Aorta (tissue), 5 donors: ENCODE measurements around the gene BACH2. TPM values are rescaled to one million over a fixed set of nuclear protein-coding genes. Genes with fewer than 3 reads are reported as not detected.
"Not testable (repeated sequence)": the region's sequence is repeated elsewhere in the genome, so short reads cannot be mapped to it uniquely, and the experiment has no call there.

Experiments used
- ATAC-seq: fragments of 200-7000 bp; cut with Tn5 transposase; one replicate; pipeline ENCODE4 v1.9.1; 2022; ENCODE audit warnings: moderate library complexity; ENCODE audit not compliant: low FRiP score
- DNase-seq, 2 donors: peaks; one replicate each; pipeline ENCODE4 v3.0.0-alpha.2; 2020
- H3K27ac ChIP-seq, 2 donors: one replicate each; pipeline ENCODE4 v1.5.1; 2013; ENCODE audit warnings: low read length in 2 of 2, mild to moderate bottlenecking in 2 of 2, moderate library complexity in 2 of 2, control low read depth in 1 of 2, inconsistent platforms in 1 of 2, low read depth in 1 of 2
- H3K27me3 ChIP-seq, 2 donors: one replicate each; pipeline ENCODE4 v1.6.1; 2013; ENCODE audit warnings: control low read depth in 1 of 2, low read length in 1 of 2, mild to moderate bottlenecking in 1 of 2, moderate library complexity in 1 of 2; ENCODE audit not compliant: insufficient read depth in 2 of 2, control insufficient read depth in 1 of 2
- H3K36me3 ChIP-seq, 2 donors: one replicate each; pipeline ENCODE4 v1.6.1; 2013; ENCODE audit warnings: control low read depth in 1 of 2, low read length in 1 of 2, mild to moderate bottlenecking in 1 of 2; ENCODE audit not compliant: insufficient read depth in 2 of 2, control insufficient read depth in 1 of 2
- H3K4me1 ChIP-seq, 2 donors: one replicate each; pipeline ENCODE4 v1.6.1; 2013; ENCODE audit warnings: low read length in 2 of 2, control low read depth in 1 of 2, mild to moderate bottlenecking in 1 of 2, moderate library complexity in 1 of 2; ENCODE audit not compliant: insufficient read depth in 2 of 2, control insufficient read depth in 1 of 2
- H3K4me3 ChIP-seq, 2 donors: one replicate each; pipeline ENCODE4 v1.5.1; 2013; ENCODE audit warnings: low read length in 2 of 2, control low read depth in 1 of 2, mild to moderate bottlenecking in 1 of 2
- H3K9me3 ChIP-seq: one replicate; pipeline ENCODE4 v1.6.1; 2013; ENCODE audit warnings: mild to moderate bottlenecking, low read length; ENCODE audit not compliant: control insufficient read depth
- WGBS, 2 donors: extraction: QIAGEN DNeasy Blood & Tissue Kit; methylation state at CpG; one replicate each; pipeline ENCODE4 v1.1.7; 2013; 5-methylcytosine and 5-hydroxymethylcytosine counted together
- intact Hi-C, 2 donors: fragments of 100-400 bp; cut with DNase I; formaldehyde crosslinking; loops; one replicate each; pipeline versions ENCODE4 v1.14.2 to v1.15.0; 2022
- polyA plus RNA-seq, 2 donors: library from polyadenylated mRNA; stranded (reverse); fragments of 200-250 nt; gene quantifications; one replicate each; pipeline ENCODE4 v1.2.3, GENCODE V29; 2013
- total RNA-seq, 2 donors: library from RNA; stranded (reverse); fragmentation: NEBNext Ultra II Directional; extraction: Animal tissue kit (Norgen Biotek cat#: 25700); gene quantifications; one replicate each; pipeline ENCODE4 v1.2.1, GENCODE V29; 2021
- donor health status: healthy with polysubstance abuse.
- donor health status: Bipolar disorder and iron deficiency.
- donor health status: DM: no; HTN: no; CAD: no.
- donor health status: DM: no; HTN: no; CAD: no.
- donor health status: DM: yes; HTN: yes; CAD: no.

The BACH2 gene
- total and polyA plus RNA-seq, 4 donors, result 0.36 to 22.2 (median 6.1) TPM

GRCh38 chr6:90288404-90288803, 8.2 kb downstream of the BACH2 start:
- Histone ChIP-seq H3K9me3 (no peaks in the 10 kb centered on the region), H3K27me3 (no peaks in the 10 kb centered on the region), H3K4me3 (no peak overlapping the region), H3K36me3 (no peaks in the 10 kb centered on the region), H3K4me1 (peaks cover 3 to 5% of the 10 kb centered on the region in 2 donors), H3K27ac (no peak overlapping the region)
- ATAC-seq, result no peak
- no peak for DNase-seq
- 85 to 88% methylated on average over 1 of the region's 1 CpG for WGBS, 2 donors
- intact Hi-C loops, result loop anchor here in 1 of 2 donors (5.0 kb wide), 2 partner anchors 71 to 189 kb away; no protein-coding TSS in a partner anchor

- Histone ChIP-seq H3K4me1 (peaks cover 3 to 5% of the 10 kb centered on the region in 2 donors), H3K36me3 (no peaks in the 10 kb centered on the region), H3K27ac (no peak overlapping the region), H3K27me3 (no peaks in the 10 kb centered on the region), H3K4me3 (no peak overlapping the region), H3K9me3 (no peaks in the 10 kb centered on the region)
- intact Hi-C loops, result loop anchor here in 1 of 2 donors (5.0 kb wide), 2 partner anchors 70 to 190 kb away; no protein-coding TSS in a partner anchor
- DNase-seq, result no peak
- no peak for ATAC-seq
- 94 to 97% methylated on average over 4 of the region's 4 CpGs for WGBS, 2 donors
Observed at GRCh38 chr6:90286884-90287488, 9.7 kb downstream of the BACH2 start.

- WGBS, 2 donors, result 29 to 31% methylated on average over 9 of the region's 9 CpGs
- Histone ChIP-seq H3K27ac (no peak overlapping the region), H3K4me1 (peaks cover 3% of the 10 kb centered on the region in 2 donors), H3K27me3 (no peaks in the 10 kb centered on the region), H3K4me3 (no peak overlapping the region), H3K36me3 (no peaks in the 10 kb centered on the region), H3K9me3 (no peaks in the 10 kb centered on the region)
- ATAC-seq, result peak; percentile 95
- intact Hi-C loops, result loop anchor here (1.0 to 5.0 kb wide), 3 partner anchors 66 to 192 kb away; no protein-coding TSS in a partner anchor
- DNase-seq, result peak; percentile 90 to 92
Observed at GRCh38 chr6:90285611-90286381, 10.8 kb downstream of the BACH2 start.

- WGBS, 2 donors, result 29% methylated on average over 4 of the region's 4 CpGs
- no peak for DNase-seq
- Histone ChIP-seq H3K36me3 (no peaks in the 10 kb centered on the region), H3K27me3 (no peaks in the 10 kb centered on the region), H3K4me1 (peaks cover 0 to 3% of the 10 kb centered on the region in 2 donors), H3K4me3 (no peak overlapping the region), H3K9me3 (no peaks in the 10 kb centered on the region), H3K27ac (peak overlapping the region in 1 of 2 donors; percentile 36)
- no peak for ATAC-seq
- intact Hi-C loops, result loop anchor here (1.0 to 5.0 kb wide), 3 partner anchors 66 to 192 kb away; no protein-coding TSS in a partner anchor
Observed at GRCh38 chr6:90285042-90285481, 11.6 kb downstream of the BACH2 start.

- WGBS, 2 donors, result 44 to 45% methylated on average over 11 of the region's 11 CpGs
- Histone ChIP-seq H3K36me3 (no peaks in the 10 kb centered on the region), H3K27me3 (no peaks in the 10 kb centered on the region), H3K4me3 (peak overlapping the region in 1 of 2 donors; percentile 11), H3K9me3 (no peaks in the 10 kb centered on the region), H3K4me1 (peaks cover 0 to 3% of the 10 kb centered on the region in 2 donors), H3K27ac (peak overlapping the region in 1 of 2 donors; percentile 28)
- peak; percentile 70 for ATAC-seq
- intact Hi-C loops, result loop anchor here (1.0 to 5.0 kb wide), 4 partner anchors 47 to 193 kb away; no protein-coding TSS in a partner anchor
- DNase-seq, result no peak
Observed at GRCh38 chr6:90284236-90285041, 12.2 kb downstream of the BACH2 start.

GRCh38 chr6:90282265-90282664, 14.4 kb downstream of the BACH2 start:
- not testable (repeated sequence) for H3K27me3 ChIP-seq, H3K27ac ChIP-seq, H3K4me3 ChIP-seq, H3K9me3 ChIP-seq, H3K36me3 ChIP-seq, DNase-seq, H3K4me1 ChIP-seq, ATAC-seq
- 96% methylated on average over 6 of the region's 6 CpGs for whole genome bisulfite sequencing, 2 donors
- intact Hi-C loops, result loop anchor here in 1 of 2 donors (5.0 kb wide), 1 partner anchor 45 kb away; no protein-coding TSS in a partner anchor

- H3K36me3 ChIP-seq, result no peaks in the 10 kb centered on the region
- H3K9me3 ChIP-seq, result no peaks in the 10 kb centered on the region
- 77 to 83% methylated on average over 4 of the region's 4 CpGs for WGBS, 2 donors
- no peak overlapping the region for H3K27ac ChIP-seq
- intact Hi-C loops, result no loop called here
- DNase-seq, result no peak
- H3K4me3 ChIP-seq, result no peak overlapping the region
- H3K4me1 ChIP-seq, result no peaks in the 10 kb centered on the region
- no peak for ATAC-seq
- no peaks in the 10 kb centered on the region for H3K27me3 ChIP-seq
Observed at GRCh38 chr6:90278129-90278528, 18.5 kb downstream of the BACH2 start.

GRCh38 chr6:90277302-90278011, 19.2 kb downstream of the BACH2 start:
- WGBS, 2 donors, result 49 to 63% methylated on average over 6 of the region's 6 CpGs
- DNase-seq, result no peak
- no peaks in the 10 kb centered on the region for H3K9me3 ChIP-seq
- no peak for ATAC-seq
- H3K27me3 ChIP-seq, result no peaks in the 10 kb centered on the region
- H3K36me3 ChIP-seq, result peaks cover 0 to 2% of the 10 kb centered on the region in 2 donors
- H3K27ac ChIP-seq, result no peak overlapping the region
- H3K4me1 ChIP-seq, result no peaks in the 10 kb centered on the region
- H3K4me3 ChIP-seq, result no peak overlapping the region
- intact Hi-C loops, result no loop called here
